ENCODE measurements around the gene FBXL17.

GRCh38 chr5:107979291-107979690 is 402.6 kb downstream of the FBXL17 start:
- TF ChIP-seq IKZF3 (tag by site-specific recombination; IDR thresholded peaks at IDR 0.05), result no peak
- TF ChIP-seq CTCF (tag by site-specific recombination; IDR thresholded peaks at IDR 0.05), result no peak
- TF ChIP-seq ZNF174 (tag by site-specific recombination; IDR thresholded peaks at IDR 0.05), result no peak
- TF ChIP-seq GLI2 (tag by site-specific recombination; IDR thresholded peaks at IDR 0.05; ENCODE audit: borderline replicate concordance, low read depth), result no peak
- no peak for TF ChIP-seq ZNF362 (tag by site-specific recombination; IDR thresholded peaks at IDR 0.05)
- no peak for TF ChIP-seq ZNF239 (tag by site-specific recombination; IDR thresholded peaks at IDR 0.05)
- TF ChIP-seq BCL11A (tag by site-specific recombination; IDR thresholded peaks at IDR 0.05; ENCODE audit: low read depth), result no peak
- no peak for TF ChIP-seq MZF1 (tag by site-specific recombination; IDR thresholded peaks at IDR 0.05; ENCODE audit: borderline replicate concordance)
- TF ChIP-seq ZBTB49 (tag by site-specific recombination; IDR thresholded peaks at IDR 0.05; ENCODE audit: low read depth), result no peak
- TF ChIP-seq ZBTB7A (tag by site-specific recombination; IDR thresholded peaks at IDR 0.05; ENCODE audit: low read depth), result no peak
